GM23338 (cell line): ENCODE measurements around the gene FGF16. TPM values are rescaled to one million over a fixed set of nuclear protein-coding genes. Genes with fewer than 3 reads are reported as not detected.
"Not testable (repeated sequence)": the region's sequence is repeated elsewhere in the genome, so short reads cannot be mapped to it uniquely, and the experiment has no call there.

Experiments used
- ATAC-seq: fragments of 200-7000 bp; cut with Tn5 transposase; 3 replicates; pipeline ENCODE4 v1.9.1; 2020
- DNase-seq: peaks from one replicate; pipeline ENCODE4 v3.0.0-alpha.2; 2015; ENCODE audit warnings: low spot score
- H2AFZ ChIP-seq: fragments of 200-600 bp; sonication (generic); 2 replicates; pipeline ENCODE4 v1.8.0; 2016; ENCODE audit warnings: antibody characterized with exemption, mild to moderate bottlenecking, moderate library complexity
- H3F3A ChIP-seq: fragments of 200-600 bp; sonication (generic); replicated peaks from 2 replicates; pipeline ENCODE4 v1.8.0; 2017; ENCODE audit warnings: antibody characterized with exemption, mixed run types, low read depth
- H3K27ac ChIP-seq: fragments of 200-600 bp; sonication (generic); 2 replicates; pipeline ENCODE4 v1.6.1; 2016; ENCODE audit warnings: low read depth
- H3K27me3 ChIP-seq: fragments of 200-600 bp; sonication (generic); 2 replicates; pipeline ENCODE4 v1.8.0; 2016; ENCODE audit warnings: mild to moderate bottlenecking, mixed run types, moderate library complexity; ENCODE audit not compliant: insufficient read depth
- H3K36me3 ChIP-seq: fragments of 200-600 bp; sonication (generic); 2 replicates; pipeline ENCODE4 v1.8.0; 2016; ENCODE audit warnings: mild to moderate bottlenecking; ENCODE audit not compliant: insufficient read depth
- H3K4me1 ChIP-seq: fragments of 200-600 bp; sonication (generic); 2 replicates; pipeline ENCODE4 v1.8.0; 2016; ENCODE audit warnings: mild to moderate bottlenecking, moderate library complexity; ENCODE audit not compliant: insufficient read depth
- H3K4me2 ChIP-seq: fragments of 200-600 bp; sonication (generic); 2 replicates; pipeline ENCODE4 v1.7.1; 2017; ENCODE audit warnings: mixed run types
- H3K4me3 ChIP-seq: fragments of 200-600 bp; sonication (generic); 2 replicates; pipeline ENCODE4 v1.6.1; 2016; ENCODE audit warnings: mixed run types
- H3K79me2 ChIP-seq: fragments of 200-600 bp; sonication (generic); replicated peaks from 2 replicates; pipeline ENCODE4 v1.8.0; 2017; ENCODE audit warnings: mild to moderate bottlenecking; ENCODE audit not compliant: insufficient read depth
- H3K9me2 ChIP-seq: fragments of 200-600 bp; sonication (generic); 2 replicates; pipeline ENCODE4 v1.8.0; 2017; ENCODE audit not compliant: insufficient read depth
- H4K20me1 ChIP-seq: fragments of 200-600 bp; sonication (generic); replicated peaks from 2 replicates; pipeline ENCODE4 v1.8.0; 2017; ENCODE audit warnings: mild to moderate bottlenecking; ENCODE audit not compliant: insufficient read depth
- H3K27ac Mint-ChIP-seq: 2 replicates; pipeline ENCODE4 v1.8.0; 2020; ENCODE audit warnings: inconsistent platforms, mild to moderate bottlenecking, moderate library complexity, mixed read lengths
- H3K27me3 Mint-ChIP-seq: 3 replicates; pipeline ENCODE4 v1.8.0; 2022; ENCODE audit warnings: low read depth, mild to moderate bottlenecking, moderate library complexity, mixed read lengths, inconsistent platforms; ENCODE audit not compliant: insufficient read depth, poor library complexity
- H3K36me3 Mint-ChIP-seq: 3 replicates; pipeline ENCODE4 v1.8.0; 2021; ENCODE audit warnings: low read depth, mild to moderate bottlenecking, inconsistent platforms, moderate library complexity, mixed read lengths
- H3K4me1 Mint-ChIP-seq: 3 replicates; pipeline ENCODE4 v1.8.0; 2020; ENCODE audit warnings: mild to moderate bottlenecking, inconsistent platforms, mixed read lengths
- H3K4me3 Mint-ChIP-seq: 3 replicates; pipeline ENCODE4 v1.8.0; 2021; ENCODE audit warnings: moderate library complexity, mild to moderate bottlenecking, inconsistent platforms, mixed read lengths
- H3K9me3 Mint-ChIP-seq: 3 replicates; pipeline ENCODE4 v1.8.0; 2020; ENCODE audit warnings: moderate library complexity, mild to moderate bottlenecking, inconsistent platforms, mixed read lengths
- CREB1 ChIP-seq: fragments of 250-450 bp; sonication (Bioruptor Pico); IDR thresholded peaks from 2 replicates; pipeline ENCODE4 v1.5.0; 2020; ENCODE audit warnings: low read depth, mild to moderate bottlenecking, moderate library complexity
- CTCF ChIP-seq, 2 experiments: fragments of 200-600 bp in 1 of 2; sonication (generic) in 1 of 2; conservative IDR thresholded peaks; 2 replicates each; pipeline versions ENCODE4 v1.5.1 to v1.6.1; 2016 to 2017; ENCODE audit warnings: antibody characterized with exemption in 2 of 2, low read depth in 2 of 2, mild to moderate bottlenecking in 2 of 2, moderate library complexity in 1 of 2
- EZH2phosphoT487 ChIP-seq: fragments of 200-600 bp; sonication (generic); IDR thresholded peaks from one replicate; pipeline ENCODE4 v1.8.1; 2018; ENCODE audit warnings: antibody characterized with exemption; ENCODE audit not compliant: unreplicated experiment
- JUNB ChIP-seq: IDR thresholded peaks from one replicate; pipeline ENCODE4 v1.6.1; 2016; ENCODE audit warnings: antibody characterized with exemption; ENCODE audit not compliant: unreplicated experiment
- NANOG ChIP-seq: IDR thresholded peaks from 2 replicates; pipeline ENCODE4 v1.6.1; 2016; ENCODE audit warnings: antibody characterized with exemption, borderline replicate concordance
- POLR2AphosphoS5 ChIP-seq: IDR thresholded peaks from 2 replicates; pipeline ENCODE4 v1.6.1; 2016; ENCODE audit warnings: antibody characterized with exemption, low read depth
- STAT1 ChIP-seq: IDR thresholded peaks from one replicate; pipeline ENCODE4 v1.6.1; 2016; ENCODE audit warnings: antibody characterized with exemption; ENCODE audit not compliant: unreplicated experiment
- ZNF114 ChIP-seq: fragments of 250-450 bp; sonication (Bioruptor Pico); IDR thresholded peaks from 2 replicates; pipeline ENCODE4 v1.5.0; 2020; ENCODE audit warnings: mild to moderate bottlenecking, moderate library complexity
- polyA plus RNA-seq: library from polyadenylated mRNA; unstranded; fragments of >200 nt; fragmentation: Nextera tagmentation; extraction: Ambion mirVana; gene quantifications from 2 replicates; pipeline ENCODE4 v1.2.1, GENCODE V29; 2016
- total RNA-seq: library from RNA; depleted of rRNA; stranded (reverse); fragments of >200 nt; shearing (Covaris generic); gene quantifications from 2 replicates; pipeline ENCODE4 v1.2.3, GENCODE V29; 2014
- TF ChIP-seq, protein P1 (sequence below): IDR thresholded peaks from one replicate; pipeline ENCODE4 v1.6.1; 2018; ENCODE audit warnings: antibody characterized with exemption; ENCODE audit not compliant: unreplicated experiment
- TF ChIP-seq, protein P2 (sequence below): IDR thresholded peaks from 2 replicates; pipeline ENCODE4 v1.6.1; 2016; ENCODE audit warnings: antibody characterized with exemption
- TF ChIP-seq, protein P3 (sequence below): fragments of 250-450 bp; sonication (Bioruptor Pico); IDR thresholded peaks from 2 replicates; pipeline ENCODE4 v1.5.0; 2020; ENCODE audit warnings: mild to moderate bottlenecking, moderate library complexity

FGF16 gene
- total and polyA plus RNA-seq, 2 experiments from 2014 or later, result 1.6 to 2.3 TPM

GRCh38 chrX:77407821-77408220 lies 39.4 kb upstream of the FGF16 start:
- not testable (repeated sequence) for H3K27ac Mint-ChIP-seq, H3K27ac ChIP-seq, DNase-seq, H3K4me2 ChIP-seq, H3K9me3 Mint-ChIP-seq, H3K4me1 Mint-ChIP-seq, H3K4me3 ChIP-seq, H3K27me3 ChIP-seq, H3K9me2 ChIP-seq, H3K4me1 ChIP-seq, H2AFZ ChIP-seq, H3K79me2 ChIP-seq, H3K27me3 Mint-ChIP-seq, H4K20me1 ChIP-seq, H3K36me3 Mint-ChIP-seq, ATAC-seq, H3F3A ChIP-seq, H3K36me3 ChIP-seq, H3K4me3 Mint-ChIP-seq

DNA sequence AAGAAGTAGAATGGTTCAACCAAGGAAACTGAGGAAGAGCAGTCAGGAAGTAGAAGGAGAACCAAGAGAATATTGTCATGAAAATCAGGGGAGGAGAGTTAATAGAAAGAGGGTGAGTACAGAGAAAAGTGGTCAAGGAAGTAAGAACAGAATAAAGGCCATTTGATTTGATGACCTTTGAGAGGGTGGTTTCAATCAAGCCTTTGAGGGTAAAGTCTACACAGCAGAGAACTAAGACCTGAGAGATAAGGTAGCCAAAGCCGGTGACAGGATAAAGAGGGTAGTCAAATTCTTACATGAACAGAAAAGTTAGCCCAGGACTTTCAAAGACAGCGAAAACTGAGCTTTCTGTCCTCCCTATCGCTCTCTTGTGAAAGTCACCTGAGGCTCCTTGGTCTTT lies 34.6 kb upstream of the FGF16 start:
- no peaks in the 10 kb centered on the region for H3K27me3 ChIP-seq
- Mint-ChIP-seq H3K4me1 (no peaks in the 10 kb centered on the region), H3K9me3 (no peaks in the 10 kb centered on the region), H3K27me3 (peaks cover 2% of the 10 kb centered on the region), H3K36me3 (no peaks in the 10 kb centered on the region), H3K4me3 (no peak overlapping the region), H3K27ac (no peak overlapping the region)
- no peaks in the 10 kb centered on the region for H3K9me2 ChIP-seq
- DNase-seq, result no peak
- H3K36me3 ChIP-seq, result no peaks in the 10 kb centered on the region
- no peak for ATAC-seq
- no peak overlapping the region for H3K27ac ChIP-seq
- H3F3A ChIP-seq, result no peaks in the 10 kb centered on the region
- H3K79me2 ChIP-seq, result no peaks in the 10 kb centered on the region
- H4K20me1 ChIP-seq, result no peaks in the 10 kb centered on the region
- no peak overlapping the region for H3K4me2 ChIP-seq
- no peaks in the 10 kb centered on the region for H3K4me1 ChIP-seq
- no peak overlapping the region for H2AFZ ChIP-seq
- H3K4me3 ChIP-seq, result no peak overlapping the region
- no peak for TF ChIP-seq EZH2phosphoT487
- TF ChIP-seq POLR2AphosphoS5, result no peak
- no peak for TF ChIP-seq CTCF (conservative IDR thresholded peaks at IDR 0.05; ENCODE audit: low read depth in 2 of 2)
- no peak for TF ChIP-seq NANOG
- TF ChIP-seq, protein P1, sequence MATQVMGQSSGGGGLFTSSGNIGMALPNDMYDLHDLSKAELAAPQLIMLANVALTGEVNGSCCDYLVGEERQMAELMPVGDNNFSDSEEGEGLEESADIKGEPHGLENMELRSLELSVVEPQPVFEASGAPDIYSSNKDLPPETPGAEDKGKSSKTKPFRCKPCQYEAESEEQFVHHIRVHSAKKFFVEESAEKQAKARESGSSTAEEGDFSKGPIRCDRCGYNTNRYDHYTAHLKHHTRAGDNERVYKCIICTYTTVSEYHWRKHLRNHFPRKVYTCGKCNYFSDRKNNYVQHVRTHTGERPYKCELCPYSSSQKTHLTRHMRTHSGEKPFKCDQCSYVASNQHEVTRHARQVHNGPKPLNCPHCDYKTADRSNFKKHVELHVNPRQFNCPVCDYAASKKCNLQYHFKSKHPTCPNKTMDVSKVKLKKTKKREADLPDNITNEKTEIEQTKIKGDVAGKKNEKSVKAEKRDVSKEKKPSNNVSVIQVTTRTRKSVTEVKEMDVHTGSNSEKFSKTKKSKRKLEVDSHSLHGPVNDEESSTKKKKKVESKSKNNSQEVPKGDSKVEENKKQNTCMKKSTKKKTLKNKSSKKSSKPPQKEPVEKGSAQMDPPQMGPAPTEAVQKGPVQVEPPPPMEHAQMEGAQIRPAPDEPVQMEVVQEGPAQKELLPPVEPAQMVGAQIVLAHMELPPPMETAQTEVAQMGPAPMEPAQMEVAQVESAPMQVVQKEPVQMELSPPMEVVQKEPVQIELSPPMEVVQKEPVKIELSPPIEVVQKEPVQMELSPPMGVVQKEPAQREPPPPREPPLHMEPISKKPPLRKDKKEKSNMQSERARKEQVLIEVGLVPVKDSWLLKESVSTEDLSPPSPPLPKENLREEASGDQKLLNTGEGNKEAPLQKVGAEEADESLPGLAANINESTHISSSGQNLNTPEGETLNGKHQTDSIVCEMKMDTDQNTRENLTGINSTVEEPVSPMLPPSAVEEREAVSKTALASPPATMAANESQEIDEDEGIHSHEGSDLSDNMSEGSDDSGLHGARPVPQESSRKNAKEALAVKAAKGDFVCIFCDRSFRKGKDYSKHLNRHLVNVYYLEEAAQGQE, result no peak
- no peak for TF ChIP-seq JUNB
- TF ChIP-seq, protein P2, sequence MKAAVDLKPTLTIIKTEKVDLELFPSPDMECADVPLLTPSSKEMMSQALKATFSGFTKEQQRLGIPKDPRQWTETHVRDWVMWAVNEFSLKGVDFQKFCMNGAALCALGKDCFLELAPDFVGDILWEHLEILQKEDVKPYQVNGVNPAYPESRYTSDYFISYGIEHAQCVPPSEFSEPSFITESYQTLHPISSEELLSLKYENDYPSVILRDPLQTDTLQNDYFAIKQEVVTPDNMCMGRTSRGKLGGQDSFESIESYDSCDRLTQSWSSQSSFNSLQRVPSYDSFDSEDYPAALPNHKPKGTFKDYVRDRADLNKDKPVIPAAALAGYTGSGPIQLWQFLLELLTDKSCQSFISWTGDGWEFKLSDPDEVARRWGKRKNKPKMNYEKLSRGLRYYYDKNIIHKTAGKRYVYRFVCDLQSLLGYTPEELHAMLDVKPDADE, result no peak
- TF ChIP-seq, protein P3, sequence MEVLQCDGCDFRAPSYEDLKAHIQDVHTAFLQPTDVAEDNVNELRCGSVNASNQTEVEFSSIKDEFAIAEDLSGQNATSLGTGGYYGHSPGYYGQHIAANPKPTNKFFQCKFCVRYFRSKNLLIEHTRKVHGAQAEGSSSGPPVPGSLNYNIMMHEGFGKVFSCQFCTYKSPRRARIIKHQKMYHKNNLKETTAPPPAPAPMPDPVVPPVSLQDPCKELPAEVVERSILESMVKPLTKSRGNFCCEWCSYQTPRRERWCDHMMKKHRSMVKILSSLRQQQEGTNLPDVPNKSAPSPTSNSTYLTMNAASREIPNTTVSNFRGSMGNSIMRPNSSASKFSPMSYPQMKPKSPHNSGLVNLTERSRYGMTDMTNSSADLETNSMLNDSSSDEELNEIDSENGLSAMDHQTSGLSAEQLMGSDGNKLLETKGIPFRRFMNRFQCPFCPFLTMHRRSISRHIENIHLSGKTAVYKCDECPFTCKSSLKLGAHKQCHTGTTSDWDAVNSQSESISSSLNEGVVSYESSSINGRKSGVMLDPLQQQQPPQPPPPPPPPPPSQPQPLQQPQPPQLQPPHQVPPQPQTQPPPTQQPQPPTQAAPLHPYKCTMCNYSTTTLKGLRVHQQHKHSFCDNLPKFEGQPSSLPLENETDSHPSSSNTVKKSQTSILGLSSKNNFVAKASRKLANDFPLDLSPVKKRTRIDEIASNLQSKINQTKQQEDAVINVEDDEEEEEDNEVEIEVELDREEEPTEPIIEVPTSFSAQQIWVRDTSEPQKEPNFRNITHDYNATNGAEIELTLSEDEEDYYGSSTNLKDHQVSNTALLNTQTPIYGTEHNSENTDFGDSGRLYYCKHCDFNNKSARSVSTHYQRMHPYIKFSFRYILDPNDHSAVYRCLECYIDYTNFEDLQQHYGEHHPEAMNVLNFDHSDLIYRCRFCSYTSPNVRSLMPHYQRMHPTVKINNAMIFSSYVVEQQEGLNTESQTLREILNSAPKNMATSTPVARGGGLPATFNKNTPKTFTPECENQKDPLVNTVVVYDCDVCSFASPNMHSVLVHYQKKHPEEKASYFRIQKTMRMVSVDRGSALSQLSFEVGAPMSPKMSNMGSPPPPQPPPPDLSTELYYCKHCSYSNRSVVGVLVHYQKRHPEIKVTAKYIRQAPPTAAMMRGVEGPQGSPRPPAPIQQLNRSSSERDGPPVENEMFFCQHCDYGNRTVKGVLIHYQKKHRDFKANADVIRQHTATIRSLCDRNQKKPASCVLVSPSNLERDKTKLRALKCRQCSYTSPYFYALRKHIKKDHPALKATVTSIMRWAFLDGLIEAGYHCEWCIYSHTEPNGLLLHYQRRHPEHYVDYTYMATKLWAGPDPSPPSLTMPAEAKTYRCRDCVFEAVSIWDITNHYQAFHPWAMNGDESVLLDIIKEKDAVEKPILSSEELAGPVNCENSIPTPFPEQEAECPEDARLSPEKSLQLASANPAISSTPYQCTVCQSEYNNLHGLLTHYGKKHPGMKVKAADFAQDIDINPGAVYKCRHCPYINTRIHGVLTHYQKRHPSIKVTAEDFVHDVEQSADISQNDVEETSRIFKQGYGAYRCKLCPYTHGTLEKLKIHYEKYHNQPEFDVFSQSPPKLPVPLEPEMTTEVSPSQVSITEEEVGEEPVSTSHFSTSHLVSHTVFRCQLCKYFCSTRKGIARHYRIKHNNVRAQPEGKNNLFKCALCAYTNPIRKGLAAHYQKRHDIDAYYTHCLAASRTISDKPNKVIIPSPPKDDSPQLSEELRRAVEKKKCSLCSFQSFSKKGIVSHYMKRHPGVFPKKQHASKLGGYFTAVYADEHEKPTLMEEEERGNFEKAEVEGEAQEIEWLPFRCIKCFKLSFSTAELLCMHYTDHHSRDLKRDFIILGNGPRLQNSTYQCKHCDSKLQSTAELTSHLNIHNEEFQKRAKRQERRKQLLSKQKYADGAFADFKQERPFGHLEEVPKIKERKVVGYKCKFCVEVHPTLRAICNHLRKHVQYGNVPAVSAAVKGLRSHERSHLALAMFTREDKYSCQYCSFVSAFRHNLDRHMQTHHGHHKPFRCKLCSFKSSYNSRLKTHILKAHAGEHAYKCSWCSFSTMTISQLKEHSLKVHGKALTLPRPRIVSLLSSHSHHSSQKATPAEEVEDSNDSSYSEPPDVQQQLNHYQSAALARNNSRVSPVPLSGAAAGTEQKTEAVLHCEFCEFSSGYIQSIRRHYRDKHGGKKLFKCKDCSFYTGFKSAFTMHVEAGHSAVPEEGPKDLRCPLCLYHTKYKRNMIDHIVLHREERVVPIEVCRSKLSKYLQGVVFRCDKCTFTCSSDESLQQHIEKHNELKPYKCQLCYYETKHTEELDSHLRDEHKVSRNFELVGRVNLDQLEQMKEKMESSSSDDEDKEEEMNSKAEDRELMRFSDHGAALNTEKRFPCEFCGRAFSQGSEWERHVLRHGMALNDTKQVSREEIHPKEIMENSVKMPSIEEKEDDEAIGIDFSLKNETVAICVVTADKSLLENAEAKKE (CRISPR knock-in tag), result no peak
- TF ChIP-seq STAT1, result no peak
- no peak for TF ChIP-seq ZNF114 (CRISPR knock-in tag)
- no peak for TF ChIP-seq CREB1
